NCI-H1048 (cell line): ENCODE results near the gene RFK.
"Not testable (repeated sequence)": the region's sequence is repeated elsewhere in the genome, so short reads cannot be mapped to it uniquely, and the experiment has no call there.

Source experiments
- DNase-seq: peaks from one replicate; lab custom pipeline; 2025; lab: John Stamatoyannopoulos, UW

The RFK gene

GRCh38 chr9:76370396-76371023 lies 23.7 kb downstream of the RFK start:
- DNase-seq: no peak

- DNase-seq: no peak
Observed at GRCh38 chr9:76369583-76369982, 24.6 kb downstream of the RFK start.

GRCh38 chr9:76366275-76366674 lies 28.0 kb downstream of the RFK start:
- no peak for DNase-seq

GRCh38 chr9:76365028-76365427 lies 29.2 kb downstream of the RFK start:
- DNase-seq: no peak

GRCh38 chr9:76363032-76363395 lies 31.2 kb downstream of the RFK start:
- no peak for DNase-seq

- not testable (repeated sequence) for DNase-seq
Observed at GRCh38 chr9:76362332-76363031, 31.7 kb downstream of the RFK start.

GRCh38 chr9:76359766-76360165 lies 34.5 kb downstream of the RFK start:
- no peak for DNase-seq

- DNase-seq: no peak
Observed at GRCh38 chr9:76359365-76359764, 34.9 kb downstream of the RFK start.

- DNase-seq: no peak
Observed at GRCh38 chr9:76358628-76359280, 35.5 kb downstream of the RFK start.

GRCh38 chr9:76357555-76357954 lies 36.7 kb downstream of the RFK start:
- DNase-seq: no peak

GRCh38 chr9:76355886-76356285 lies 38.3 kb downstream of the RFK start:
- no peak for DNase-seq

GRCh38 chr9:76354221-76354620 lies 40.0 kb downstream of the RFK start:
- no peak for DNase-seq

GRCh38 chr9:76353280-76353679 lies 40.9 kb downstream of the RFK start:
- DNase-seq: no peak

- no peak for DNase-seq
Observed at GRCh38 chr9:76352026-76352620, 42.1 kb downstream of the RFK start.

GRCh38 chr9:76351006-76351405 lies 43.2 kb downstream of the RFK start:
- no peak for DNase-seq

- no peak for DNase-seq
Observed at GRCh38 chr9:76349865-76350264, 44.4 kb downstream of the RFK start.

GRCh38 chr9:76342858-76343257 lies 51.4 kb downstream of the RFK start:
- no peak for DNase-seq

- no peak for DNase-seq
Observed at GRCh38 chr9:76342201-76342600, 52.0 kb downstream of the RFK start.

GRCh38 chr9:76341616-76342015 lies 52.6 kb downstream of the RFK start:
- no peak for DNase-seq

- no peak for DNase-seq
Observed at GRCh38 chr9:76338418-76338817, 55.8 kb downstream of the RFK start.

- DNase-seq: no peak
Observed at GRCh38 chr9:76336027-76336426, 58.2 kb downstream of the RFK start.
